SK-N-SH (cell line): ENCODE results near the gene PTCD1.

ENCODE experiments used
- CTCF ChIP-seq: fragments of 200-600 bp; sonication (generic); IDR thresholded peaks from 2 replicates; pipeline ENCODE4 v1.6.1; 2017; ENCODE audit warnings: antibody characterized with exemption, mild to moderate bottlenecking, moderate library complexity
- ELF1 ChIP-seq: IDR thresholded peaks from 2 replicates; pipeline ENCODE4 v1.4.0; 2012
- EP300 ChIP-seq, 2 experiments: IDR thresholded peaks; 2 replicates each; pipeline versions ENCODE4 v1.4.0 to v1.6.1; 2012; ENCODE audit warnings: borderline replicate concordance in 1 of 2, low read depth in 1 of 2, low read length in 1 of 2
- EZH2phosphoT487 ChIP-seq: fragments of 200-600 bp; sonication (generic); IDR thresholded peaks from 2 replicates; pipeline ENCODE4 v1.6.1; 2017; ENCODE audit warnings: low read depth, mixed run types, mild to moderate bottlenecking, antibody characterized with exemption, moderate library complexity, borderline replicate concordance
- POLR2AphosphoS5 ChIP-seq: IDR thresholded peaks from 2 replicates; pipeline ENCODE4 v1.6.1; 2012; ENCODE audit warnings: low read depth, low read length
- RAD21 ChIP-seq: IDR thresholded peaks from 2 replicates; pipeline ENCODE4 v1.6.1; 2012; ENCODE audit warnings: mild to moderate bottlenecking, low read length
- RXRA ChIP-seq: IDR thresholded peaks from 2 replicates; pipeline ENCODE4 v1.4.0; 2012; ENCODE audit warnings: low read depth, mild to moderate bottlenecking, borderline replicate concordance
- TAF1 ChIP-seq: IDR thresholded peaks from 2 replicates; pipeline ENCODE4 v1.6.1; 2012; ENCODE audit warnings: low read depth, mild to moderate bottlenecking, low read length, moderate library complexity, borderline replicate concordance
- YY1 ChIP-seq: IDR thresholded peaks from 2 replicates; pipeline ENCODE4 v1.4.0; 2012; ENCODE audit warnings: low read depth, mild to moderate bottlenecking
- TF ChIP-seq, protein P1 (sequence below): IDR thresholded peaks from 2 replicates; pipeline ENCODE4; 2012

DNA sequence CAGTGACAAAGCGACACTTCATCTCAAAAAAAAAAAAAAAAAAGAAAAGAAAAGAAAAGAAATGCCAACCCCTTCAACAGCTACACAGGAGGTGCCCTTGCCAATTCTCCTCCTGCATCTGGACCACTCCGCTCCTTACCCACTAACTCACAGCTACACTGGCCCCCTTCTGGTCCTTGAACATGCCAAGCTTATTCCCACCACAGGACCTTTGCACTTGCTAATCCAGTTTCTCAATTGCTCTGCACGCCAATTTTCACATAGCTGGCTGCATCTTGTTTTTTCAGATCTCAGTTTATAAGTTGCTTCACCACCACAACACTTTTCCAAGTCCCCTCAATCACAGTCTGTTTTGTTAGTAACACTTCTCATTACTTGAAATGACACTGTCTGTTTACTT is 35.7 kb downstream of the PTCD1 start:
- TF ChIP-seq EZH2phosphoT487 = no peak
- TF ChIP-seq CTCF = no peak
- TF ChIP-seq POLR2AphosphoS5 = no peak
- TF ChIP-seq EP300 (IDR thresholded peaks at IDR 0.05; ENCODE audit: borderline replicate concordance in 1 of 2, low read depth in 1 of 2, low read length in 1 of 2) = no peak
- no peak for TF ChIP-seq YY1
- TF ChIP-seq TAF1 = no peak
- no peak for TF ChIP-seq ELF1
- TF ChIP-seq RXRA = no peak
- TF ChIP-seq, protein P1, sequence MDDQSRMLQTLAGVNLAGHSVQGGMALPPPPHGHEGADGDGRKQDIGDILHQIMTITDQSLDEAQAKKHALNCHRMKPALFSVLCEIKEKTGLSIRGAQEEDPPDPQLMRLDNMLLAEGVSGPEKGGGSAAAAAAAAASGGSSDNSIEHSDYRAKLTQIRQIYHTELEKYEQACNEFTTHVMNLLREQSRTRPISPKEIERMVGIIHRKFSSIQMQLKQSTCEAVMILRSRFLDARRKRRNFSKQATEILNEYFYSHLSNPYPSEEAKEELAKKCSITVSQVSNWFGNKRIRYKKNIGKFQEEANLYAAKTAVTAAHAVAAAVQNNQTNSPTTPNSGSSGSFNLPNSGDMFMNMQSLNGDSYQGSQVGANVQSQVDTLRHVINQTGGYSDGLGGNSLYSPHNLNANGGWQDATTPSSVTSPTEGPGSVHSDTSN = no peak
- no peak for TF ChIP-seq RAD21
